ENCODE measurements around the gene ZNF8.

ZNF8 gene

DNA sequence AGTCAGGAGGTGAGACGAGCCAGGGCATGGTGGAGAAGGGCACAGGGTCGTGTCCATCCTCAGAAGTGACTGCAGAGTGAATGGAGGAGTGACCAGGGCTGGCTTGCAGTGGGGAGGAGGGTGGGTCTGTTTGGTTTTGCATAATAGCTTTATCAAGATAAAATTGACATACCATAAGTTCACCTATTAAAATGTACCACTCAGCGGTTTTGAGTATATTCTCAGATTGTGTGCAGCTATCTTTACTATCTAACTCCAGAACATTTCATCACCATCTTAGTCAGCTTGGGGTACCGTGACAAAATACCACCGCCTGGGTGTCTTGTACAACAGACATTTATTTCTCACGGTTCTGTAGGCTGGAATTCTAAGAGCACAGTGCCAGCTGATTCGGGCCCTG is 13.2 kb downstream of the ZNF8 start:
- no peak for DNase-seq
- no peaks in the 10 kb centered on the region for H3K4me1 ChIP-seq (ENCODE audit: low read length)

DNA sequence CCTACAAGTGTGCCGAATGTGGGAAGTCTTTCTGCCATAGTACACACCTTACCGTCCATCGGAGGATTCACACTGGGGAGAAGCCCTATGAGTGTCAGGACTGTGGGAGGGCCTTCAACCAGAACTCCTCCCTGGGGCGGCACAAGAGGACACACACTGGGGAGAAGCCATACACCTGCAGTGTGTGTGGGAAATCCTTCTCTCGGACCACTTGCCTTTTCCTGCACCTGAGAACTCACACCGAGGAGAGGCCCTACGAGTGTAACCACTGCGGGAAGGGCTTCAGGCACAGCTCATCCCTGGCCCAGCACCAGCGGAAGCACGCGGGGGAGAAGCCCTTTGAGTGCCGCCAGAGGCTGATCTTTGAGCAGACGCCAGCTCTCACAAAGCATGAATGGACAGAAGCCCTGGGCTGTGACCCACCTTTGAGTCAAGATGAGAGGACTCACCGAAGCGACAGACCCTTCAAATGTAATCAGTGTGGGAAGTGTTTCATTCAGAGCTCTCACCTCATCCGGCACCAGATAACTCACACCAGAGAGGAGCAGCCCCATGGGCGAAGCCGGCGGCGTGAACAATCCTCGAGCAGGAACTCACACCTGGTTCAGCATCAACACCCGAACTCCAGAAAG is 16.1 kb downstream of the ZNF8 start:
- H3F3A ChIP-seq (ENCODE audit: insufficient read depth, low read length) = no peaks in the 10 kb centered on the region
- no peaks in the 10 kb centered on the region for H3K9me3 ChIP-seq (replicated peaks; ENCODE audit: insufficient read depth, low read length)
- H3K36me3 ChIP-seq (replicated peaks; ENCODE audit: insufficient read depth, low read length) = no peaks in the 10 kb centered on the region
- no peaks in the 10 kb centered on the region for H3K79me2 ChIP-seq (ENCODE audit: low read length)
- H3K27me3 ChIP-seq (replicated peaks; ENCODE audit: insufficient read depth, low read length) = no peaks in the 10 kb centered on the region
- H4K20me1 ChIP-seq (ENCODE audit: insufficient read depth, low read length) = no peaks in the 10 kb centered on the region
- no peak for DNase-seq
- no peak overlapping the region for H3K9ac ChIP-seq (ENCODE audit: low read length)
- no peak overlapping the region for H3K27ac ChIP-seq (ENCODE audit: low read length)
- H3K4me2 ChIP-seq (ENCODE audit: low read depth, low read length) = no peak overlapping the region
- no peak overlapping the region for H3K4me3 ChIP-seq (ENCODE audit: low read length)
- no peak overlapping the region for H2AFZ ChIP-seq (ENCODE audit: low read length)
- TF ChIP-seq EZH2phosphoT487 (IDR thresholded peaks at IDR 0.05; ENCODE audit: low read length) (no peak), EZH2 (optimal IDR thresholded peaks at IDR 0.05; ENCODE audit: low read depth, low read length) (no peak)
- TF ChIP-seq, protein P1, sequence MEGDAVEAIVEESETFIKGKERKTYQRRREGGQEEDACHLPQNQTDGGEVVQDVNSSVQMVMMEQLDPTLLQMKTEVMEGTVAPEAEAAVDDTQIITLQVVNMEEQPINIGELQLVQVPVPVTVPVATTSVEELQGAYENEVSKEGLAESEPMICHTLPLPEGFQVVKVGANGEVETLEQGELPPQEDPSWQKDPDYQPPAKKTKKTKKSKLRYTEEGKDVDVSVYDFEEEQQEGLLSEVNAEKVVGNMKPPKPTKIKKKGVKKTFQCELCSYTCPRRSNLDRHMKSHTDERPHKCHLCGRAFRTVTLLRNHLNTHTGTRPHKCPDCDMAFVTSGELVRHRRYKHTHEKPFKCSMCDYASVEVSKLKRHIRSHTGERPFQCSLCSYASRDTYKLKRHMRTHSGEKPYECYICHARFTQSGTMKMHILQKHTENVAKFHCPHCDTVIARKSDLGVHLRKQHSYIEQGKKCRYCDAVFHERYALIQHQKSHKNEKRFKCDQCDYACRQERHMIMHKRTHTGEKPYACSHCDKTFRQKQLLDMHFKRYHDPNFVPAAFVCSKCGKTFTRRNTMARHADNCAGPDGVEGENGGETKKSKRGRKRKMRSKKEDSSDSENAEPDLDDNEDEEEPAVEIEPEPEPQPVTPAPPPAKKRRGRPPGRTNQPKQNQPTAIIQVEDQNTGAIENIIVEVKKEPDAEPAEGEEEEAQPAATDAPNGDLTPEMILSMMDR (IDR thresholded peaks at IDR 0.05; ENCODE audit: low read length) = no peak
- H3K4me1 ChIP-seq (ENCODE audit: low read length) = no peaks in the 10 kb centered on the region
- no peaks in the 10 kb centered on the region for H3K9me2 ChIP-seq (replicated peaks; ENCODE audit: insufficient read depth, low read length)

More for the DNA sequence above, 13.2 kb downstream of the ZNF8 start:
- H3K27me3 ChIP-seq (replicated peaks; ENCODE audit: insufficient read depth, low read length) = no peaks in the 10 kb centered on the region
- no peak overlapping the region for H3K4me2 ChIP-seq (ENCODE audit: low read depth, low read length)
- H3K9me3 ChIP-seq (replicated peaks; ENCODE audit: insufficient read depth, low read length) = no peaks in the 10 kb centered on the region
- no peak for TF ChIP-seq EZH2 (optimal IDR thresholded peaks at IDR 0.05; ENCODE audit: low read depth, low read length)
- TF ChIP-seq, protein P1 (IDR thresholded peaks at IDR 0.05; ENCODE audit: low read length) = no peak
- no peak for TF ChIP-seq EZH2phosphoT487 (IDR thresholded peaks at IDR 0.05; ENCODE audit: low read length)
- H3K9me2 ChIP-seq (replicated peaks; ENCODE audit: insufficient read depth, low read length) = no peaks in the 10 kb centered on the region
- H3K4me3 ChIP-seq (ENCODE audit: low read length) = no peak overlapping the region
- H3K36me3 ChIP-seq (replicated peaks; ENCODE audit: insufficient read depth, low read length) = no peaks in the 10 kb centered on the region
- no peak overlapping the region for H3K27ac ChIP-seq (ENCODE audit: low read length)
- H3F3A ChIP-seq (ENCODE audit: insufficient read depth, low read length) = no peaks in the 10 kb centered on the region
- H2AFZ ChIP-seq (ENCODE audit: low read length) = no peak overlapping the region
- no peaks in the 10 kb centered on the region for H3K79me2 ChIP-seq (ENCODE audit: low read length)
- H3K9ac ChIP-seq (ENCODE audit: low read length) = no peak overlapping the region
- no peaks in the 10 kb centered on the region for H4K20me1 ChIP-seq (ENCODE audit: insufficient read depth, low read length)

DNA sequence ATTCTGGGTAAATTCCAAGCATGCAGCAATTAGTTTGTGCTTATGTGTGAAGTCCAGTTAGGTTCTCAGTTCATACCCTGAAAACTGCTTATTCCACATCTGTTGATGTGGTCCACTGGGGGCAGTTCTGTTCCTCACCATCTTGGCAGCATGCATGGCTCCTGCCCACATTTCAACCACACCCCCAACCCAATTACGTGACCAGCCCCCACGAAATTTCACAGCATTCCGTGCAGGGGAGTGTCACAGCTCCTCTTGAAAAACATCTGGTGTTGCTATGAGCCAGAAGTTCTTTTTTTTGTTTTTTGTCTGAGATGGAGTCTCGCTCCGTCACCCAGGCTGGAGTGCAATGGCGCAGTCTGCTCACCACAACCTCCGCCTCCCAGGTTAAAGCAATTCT is 17.3 kb downstream of the ZNF8 start:
- H3K79me2 ChIP-seq (ENCODE audit: low read length) = no peaks in the 10 kb centered on the region

More for the DNA sequence above, 17.3 kb downstream of the ZNF8 start:
- Histone ChIP-seq H2AFZ (ENCODE audit: low read length) (no peak overlapping the region), H4K20me1 (ENCODE audit: insufficient read depth, low read length) (no peaks in the 10 kb centered on the region), H3F3A (ENCODE audit: insufficient read depth, low read length) (no peaks in the 10 kb centered on the region), H3K4me3 (ENCODE audit: low read length) (no peak overlapping the region), H3K27me3 (replicated peaks; ENCODE audit: insufficient read depth, low read length) (no peaks in the 10 kb centered on the region), H3K9ac (ENCODE audit: low read length) (no peak overlapping the region), H3K4me2 (ENCODE audit: low read depth, low read length) (no peak overlapping the region), H3K9me3 (replicated peaks; ENCODE audit: insufficient read depth, low read length) (no peaks in the 10 kb centered on the region), H3K27ac (ENCODE audit: low read length) (no peak overlapping the region), H3K9me2 (replicated peaks; ENCODE audit: insufficient read depth, low read length) (no peaks in the 10 kb centered on the region), H3K36me3 (replicated peaks; ENCODE audit: insufficient read depth, low read length) (no peaks in the 10 kb centered on the region), H3K4me1 (ENCODE audit: low read length) (no peaks in the 10 kb centered on the region)
- TF ChIP-seq, protein P1 (IDR thresholded peaks at IDR 0.05; ENCODE audit: low read length) = no peak
- TF ChIP-seq EZH2 (optimal IDR thresholded peaks at IDR 0.05; ENCODE audit: low read depth, low read length) = no peak
- TF ChIP-seq EZH2phosphoT487 (IDR thresholded peaks at IDR 0.05; ENCODE audit: low read length) = no peak
- DNase-seq = no peak
